HG03066 (cell line): ENCODE data around the gene SBF1.

Source experiments
- ATAC-seq: cut with Tn5 transposase; IDR thresholded peaks from one replicate; pipeline ENCODE4 v1.9.1; 2021; ENCODE audit warnings: low read depth; ENCODE audit not compliant: unreplicated experiment

The SBF1 gene

DNA sequence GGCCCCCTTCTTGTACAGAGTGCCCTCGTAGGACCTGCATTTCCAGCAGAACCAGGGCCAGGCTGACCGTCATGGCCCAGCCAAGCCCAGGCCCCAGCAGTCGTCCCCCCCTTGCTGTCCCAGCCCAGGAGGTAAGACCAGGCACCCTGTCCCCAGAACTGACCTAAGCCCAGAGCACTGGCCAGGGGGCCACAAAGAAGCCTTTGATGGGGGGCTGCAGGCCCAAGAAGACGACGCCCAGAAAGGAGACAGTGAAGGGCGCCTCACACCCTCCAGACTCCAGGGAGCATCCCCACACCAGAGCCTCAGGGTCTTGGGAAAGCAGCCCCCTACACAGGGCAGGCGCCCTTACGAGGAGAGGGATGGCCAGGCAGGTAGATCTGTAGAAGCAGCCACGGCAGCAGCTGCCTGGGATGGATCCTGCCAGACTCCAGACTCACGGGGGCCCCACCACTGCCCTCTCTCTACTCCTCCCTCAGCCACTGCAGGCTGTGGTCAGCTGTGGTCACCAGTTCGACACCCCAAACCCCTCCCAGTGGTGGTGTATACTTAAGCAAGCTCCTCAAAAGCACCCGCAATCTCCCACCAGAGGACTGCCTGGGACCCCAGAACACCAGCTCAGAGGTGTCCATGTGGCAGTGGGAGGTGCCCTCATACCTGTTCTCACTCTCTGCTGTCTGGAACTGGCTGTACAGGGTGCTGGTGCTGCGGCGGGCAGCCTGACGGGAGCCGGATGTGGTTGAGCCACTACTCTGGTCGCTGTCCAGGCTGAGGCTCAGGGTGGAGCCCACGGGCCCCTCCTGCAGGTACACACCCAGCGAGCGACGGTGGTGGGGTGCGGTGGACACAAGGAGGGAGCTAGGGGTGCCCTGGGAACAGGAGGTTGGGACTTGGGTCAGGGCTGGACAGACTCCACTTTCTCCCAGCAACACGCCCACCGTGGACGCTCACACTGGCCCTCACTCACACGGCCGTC is 27.0 kb downstream of the SBF1 start:
- ATAC-seq, result no peak

DNA sequence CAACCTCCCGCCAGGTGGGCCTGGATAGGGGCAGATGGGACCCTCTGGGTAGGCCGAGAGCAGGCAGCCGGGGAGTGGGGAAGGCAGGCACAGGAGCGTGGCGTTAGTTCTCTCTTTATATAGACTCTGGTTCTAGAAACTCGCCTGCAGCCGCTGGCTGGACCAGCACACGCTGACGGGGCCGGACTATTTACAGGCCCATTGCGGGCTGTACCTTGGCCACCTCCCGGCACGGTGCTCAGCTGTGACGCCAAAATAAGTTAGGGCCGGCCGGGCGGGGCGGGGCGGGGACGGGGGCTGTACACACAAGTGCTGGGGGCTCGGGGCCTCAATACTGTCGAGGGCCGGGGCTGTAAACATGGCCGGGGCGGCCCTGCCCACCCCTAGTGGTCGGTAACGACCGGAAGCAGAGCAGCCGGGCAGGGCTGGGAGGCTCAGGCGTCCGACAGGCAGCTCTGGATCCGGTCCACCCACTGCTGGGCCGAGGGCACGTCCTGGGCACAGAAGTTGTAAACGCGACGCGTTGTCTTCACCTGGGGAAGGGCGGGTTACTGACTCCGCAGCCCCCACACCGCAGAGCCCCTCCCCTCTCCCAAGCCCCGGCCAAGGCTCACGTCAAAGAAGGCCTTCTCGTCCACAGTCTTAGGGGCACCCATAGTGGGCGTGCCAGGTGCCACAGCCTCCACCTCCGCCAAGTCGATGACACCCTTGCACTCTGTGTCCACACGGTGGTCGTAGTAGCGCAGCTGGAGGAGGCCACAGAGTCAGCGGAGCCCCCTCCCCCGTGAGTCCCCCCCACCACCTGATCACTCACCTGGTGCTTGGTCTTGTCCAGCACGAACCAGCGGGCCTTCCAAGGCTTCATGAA is 27.9 kb downstream of the SBF1 start:
- no peak for ATAC-seq

DNA sequence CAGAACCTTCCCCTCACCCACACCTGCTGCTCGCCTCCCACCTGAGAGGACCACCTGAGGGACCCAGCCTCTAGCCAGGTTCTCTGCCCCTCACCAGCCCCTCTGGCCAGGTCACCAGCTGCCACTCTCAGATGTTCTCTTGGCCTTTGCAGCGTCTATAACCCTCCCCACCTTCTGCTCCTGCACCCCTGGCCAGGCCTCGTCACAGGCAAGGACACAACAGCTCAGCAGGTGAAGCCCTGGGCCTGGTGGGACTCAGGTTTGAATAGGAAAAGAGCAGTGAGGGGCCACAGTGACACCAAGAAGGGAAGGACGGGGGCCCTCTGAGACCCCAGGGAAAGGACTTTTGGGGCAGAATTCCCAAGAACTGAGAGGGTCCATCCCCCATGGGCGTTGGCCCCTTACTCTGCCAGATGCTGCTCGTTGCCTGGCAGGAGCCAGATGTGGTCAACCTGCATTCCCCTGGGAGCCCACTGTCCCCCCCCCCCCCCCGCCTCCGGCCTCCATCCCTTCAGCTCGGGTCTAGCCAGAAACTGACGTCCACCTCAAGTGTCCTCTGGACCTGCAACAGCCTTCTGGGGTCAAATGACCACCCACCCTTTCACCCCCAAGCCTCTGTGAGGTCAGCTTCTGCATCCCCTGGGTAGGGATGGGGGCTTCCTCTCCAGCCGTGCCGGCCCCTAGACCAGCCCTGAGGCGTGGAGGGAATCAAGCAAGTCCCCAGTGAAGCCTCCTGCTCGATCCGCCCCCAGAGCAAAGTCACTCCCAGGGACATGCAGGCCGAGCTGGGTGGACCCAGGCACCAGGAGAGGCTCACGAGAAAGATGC is 28.7 kb downstream of the SBF1 start:
- no peak for ATAC-seq

DNA sequence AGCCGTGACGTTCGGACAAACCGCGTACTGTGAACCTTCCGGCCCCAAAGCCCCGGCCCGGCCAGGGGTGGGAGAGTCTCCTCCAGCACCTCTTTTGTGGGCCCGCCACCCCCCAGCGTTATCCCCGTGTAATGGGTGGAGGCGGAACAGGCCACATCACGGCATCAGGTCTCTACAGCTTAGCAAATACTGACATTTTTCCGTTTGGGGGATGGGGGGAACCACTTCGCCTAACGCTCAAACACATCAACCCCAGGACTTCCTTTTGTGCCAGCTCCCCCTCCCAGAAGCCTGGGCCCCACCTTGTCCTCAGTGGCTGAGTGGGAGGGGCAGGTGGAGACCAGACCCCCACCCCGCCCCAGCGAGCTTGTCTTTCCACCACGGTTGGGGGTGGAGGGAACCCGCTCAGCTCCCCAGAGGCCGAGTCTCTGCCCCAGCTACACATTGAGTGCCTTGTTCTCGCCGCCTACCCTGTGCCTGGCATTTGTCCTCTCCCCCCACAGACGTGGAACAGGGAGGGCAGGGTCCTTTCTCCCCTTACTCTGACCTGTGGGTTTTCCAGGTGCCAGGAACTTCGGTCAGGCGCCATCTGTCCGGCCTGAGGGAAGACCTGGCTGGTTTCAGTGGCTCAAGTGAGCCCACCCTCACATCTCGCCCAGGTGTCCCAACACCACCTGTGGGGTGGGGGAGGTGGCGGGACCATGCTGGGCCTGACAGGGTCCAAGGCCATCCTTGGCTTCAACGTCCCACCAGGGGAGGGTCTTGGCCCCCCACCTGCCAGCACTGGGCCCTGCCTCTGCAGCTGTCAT is 29.6 kb downstream of the SBF1 start:
- no peak for ATAC-seq

DNA sequence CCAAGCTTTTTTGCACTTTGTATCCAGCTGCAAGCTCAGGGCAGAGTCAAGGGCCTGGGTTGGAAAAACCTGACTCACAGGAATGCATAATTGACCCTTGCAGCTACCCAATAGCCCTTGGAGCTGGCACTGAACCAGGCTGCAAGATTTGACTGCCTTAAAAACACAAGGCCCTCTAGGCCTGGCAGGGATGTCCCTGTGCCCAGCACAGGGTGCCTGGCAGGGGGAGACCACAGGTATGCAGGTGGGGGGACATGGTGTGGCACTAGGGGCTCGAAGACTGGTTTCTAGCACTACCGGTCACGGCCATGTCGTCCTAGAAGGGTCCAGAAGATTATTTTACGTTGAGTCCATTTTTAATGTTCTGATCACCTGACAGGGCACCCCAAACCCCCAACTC is 30.2 kb downstream of the SBF1 start:
- ATAC-seq, result no peak

DNA sequence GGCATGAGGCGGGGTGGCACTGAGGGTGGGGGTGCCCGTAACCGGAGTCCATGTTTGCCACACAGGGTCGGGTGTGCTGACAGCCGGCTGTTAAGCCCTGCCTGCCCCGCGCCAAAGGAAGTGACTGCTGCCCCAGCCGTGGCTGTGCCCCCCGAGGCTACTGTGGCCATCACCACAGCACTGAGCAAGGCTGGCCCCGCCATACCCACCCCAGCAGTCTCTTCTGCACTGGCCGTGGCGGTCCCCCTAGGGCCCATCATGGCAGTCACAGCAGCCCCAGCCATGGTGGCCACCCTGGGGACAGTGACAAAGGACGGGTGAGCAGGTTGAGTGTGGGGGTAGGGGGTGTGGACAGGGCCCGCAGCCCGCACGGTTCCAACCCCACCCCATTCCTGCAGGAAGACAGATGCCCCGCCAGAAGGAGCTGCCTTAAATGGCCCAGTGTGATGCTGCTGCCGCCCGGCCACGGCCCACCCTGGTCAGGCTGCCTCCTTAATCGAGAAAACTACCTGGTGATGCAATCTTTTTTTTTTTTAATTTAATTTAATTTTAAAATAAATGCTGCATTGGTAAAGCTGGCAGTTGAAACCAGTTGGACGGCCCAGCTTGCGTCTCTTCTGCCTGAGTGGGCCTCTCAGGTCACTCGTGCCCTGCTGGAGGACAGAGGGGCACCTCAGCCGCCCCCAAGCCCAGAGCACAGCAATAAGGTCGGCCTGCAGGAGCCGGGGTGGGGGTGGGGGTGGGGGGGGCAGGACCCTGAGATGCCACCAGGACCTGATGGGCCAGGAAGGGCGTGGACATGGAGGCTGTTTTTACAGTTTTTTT is 30.8 kb downstream of the SBF1 start:
- ATAC-seq, result no peak

DNA sequence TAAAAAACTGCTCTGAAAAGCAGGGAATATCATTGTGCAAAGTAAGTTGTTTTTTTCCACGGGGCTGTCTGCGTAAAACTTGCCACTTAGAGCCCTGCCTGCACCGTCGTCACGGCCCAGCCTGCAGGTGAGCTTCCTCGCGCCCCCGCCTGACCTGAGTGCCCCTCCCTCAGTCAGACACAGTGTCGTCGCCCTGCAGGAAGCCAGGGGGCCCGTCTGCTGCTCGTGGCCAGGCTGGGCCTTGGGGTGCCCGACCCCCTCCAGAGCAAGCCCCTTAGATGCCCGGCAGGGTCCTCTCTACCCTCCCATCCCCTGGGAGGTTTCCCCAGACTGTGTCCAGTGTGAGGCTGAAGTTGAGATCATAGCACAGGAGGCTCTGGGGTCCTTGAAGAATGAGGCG is 31.6 kb downstream of the SBF1 start:
- ATAC-seq, result no peak

DNA sequence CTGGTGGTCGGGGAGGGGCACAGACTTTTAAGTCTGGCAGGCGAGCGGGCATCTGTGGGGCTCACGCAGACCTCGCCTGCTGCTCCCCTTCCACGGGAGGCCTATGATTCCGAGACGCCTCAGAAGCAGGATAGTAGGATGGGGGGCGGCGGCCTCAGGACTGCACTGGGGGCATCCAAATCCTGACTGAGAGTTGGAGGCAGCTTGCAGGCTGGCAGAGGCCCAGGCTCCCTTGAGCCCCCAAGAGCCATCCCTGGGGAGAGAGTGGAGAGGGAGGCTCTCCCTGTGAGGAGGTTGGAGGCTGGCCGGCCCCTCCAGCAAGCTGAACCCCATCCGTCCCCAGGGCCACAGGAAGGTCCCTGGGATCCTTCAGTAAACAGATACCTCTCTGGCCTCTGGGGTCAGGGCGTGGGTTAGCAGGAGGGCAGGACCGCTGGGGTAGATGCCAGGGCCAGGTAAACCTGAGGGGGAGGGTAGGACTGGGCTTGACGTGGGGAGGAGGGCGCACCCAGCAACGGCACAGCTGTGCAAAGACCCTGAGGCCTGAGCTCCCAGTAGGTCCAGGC is 33.3 kb downstream of the SBF1 start:
- no peak for ATAC-seq

DNA sequence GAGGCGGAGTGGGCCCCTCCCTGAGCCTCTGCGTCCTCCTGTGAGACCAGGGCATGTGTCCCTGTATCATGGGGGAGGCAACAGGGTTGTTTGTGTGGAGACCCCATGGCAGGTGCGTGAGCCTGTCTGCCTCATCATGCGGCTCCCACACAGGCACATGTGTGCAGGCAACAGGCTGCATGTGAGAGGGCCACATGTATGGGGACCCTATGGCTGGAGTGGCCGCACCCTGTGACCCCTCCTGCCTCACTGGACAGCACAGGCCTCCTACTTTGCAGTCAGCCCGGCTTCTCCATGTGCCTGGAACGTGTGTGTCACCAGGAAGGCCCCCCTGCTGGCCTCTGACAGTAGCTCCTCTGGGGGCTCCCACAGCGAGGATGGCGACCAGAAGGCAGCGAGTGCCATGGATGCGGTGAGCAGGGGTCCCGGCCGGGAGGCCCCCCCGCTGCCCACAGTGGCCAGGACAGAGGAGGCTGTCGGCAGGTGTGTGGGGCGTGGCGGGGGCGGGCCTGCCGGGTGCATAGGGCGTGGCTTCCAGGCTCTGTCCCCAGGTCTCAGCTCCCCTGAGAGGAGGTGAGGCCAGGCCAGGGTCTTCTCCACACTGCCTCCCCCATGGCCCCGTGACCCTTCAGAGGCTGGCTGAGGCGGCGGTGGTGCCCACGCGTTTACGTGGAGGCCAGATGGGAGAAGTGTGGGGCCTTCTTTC is 34.1 kb downstream of the SBF1 start:
- no peak for ATAC-seq

DNA sequence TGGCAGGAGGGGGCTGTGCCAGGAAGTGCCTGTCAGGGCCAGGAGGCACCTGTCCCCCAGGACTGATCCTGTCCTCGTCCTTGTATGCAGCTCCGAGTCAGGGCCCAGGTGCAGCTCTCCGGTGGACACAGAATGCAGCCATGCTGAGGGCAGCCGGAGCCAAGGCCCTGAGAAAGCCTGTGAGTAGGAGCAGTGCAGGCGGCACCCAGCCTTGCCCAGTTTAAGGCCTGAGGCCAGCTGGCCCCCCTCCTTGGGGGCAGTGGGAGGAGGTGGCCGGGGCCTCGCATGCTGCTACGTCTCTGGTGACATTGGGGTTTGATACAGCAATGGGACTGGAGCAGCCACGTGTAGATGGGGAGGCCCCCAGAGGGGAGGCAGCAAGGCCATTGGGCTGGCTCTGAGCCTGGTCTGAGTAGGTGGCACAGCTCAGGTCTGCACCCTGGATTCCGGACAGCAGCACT is 34.9 kb downstream of the SBF1 start:
- ATAC-seq, result no peak

DNA sequence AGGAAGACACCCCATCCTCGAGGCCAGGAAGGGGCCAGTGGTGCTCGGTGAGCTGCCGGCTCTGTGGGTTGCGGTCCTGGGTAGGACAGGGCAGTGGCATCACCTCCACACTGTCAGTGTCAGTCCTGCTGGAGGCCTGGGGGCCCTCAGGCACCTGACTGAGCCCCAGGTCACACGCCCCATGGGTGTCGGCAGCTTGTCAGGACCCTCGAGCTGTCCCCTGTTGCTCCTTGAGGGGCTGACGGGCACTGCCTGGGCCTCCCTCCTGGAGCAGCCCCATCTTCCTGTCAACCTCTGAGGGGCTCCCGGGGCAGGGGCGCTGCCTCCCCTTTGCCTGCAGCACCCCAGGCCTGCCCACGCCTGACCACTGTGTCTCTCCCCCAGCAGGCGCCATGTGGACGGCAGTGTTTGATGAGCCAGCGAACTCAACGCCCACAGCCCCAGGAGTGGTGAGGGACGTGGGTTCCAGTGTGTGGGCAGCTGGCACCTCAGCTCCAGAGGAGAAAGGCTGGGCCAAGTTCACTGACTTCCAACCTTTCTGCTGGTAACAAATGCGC is 35.4 kb downstream of the SBF1 start:
- ATAC-seq, result no peak

DNA sequence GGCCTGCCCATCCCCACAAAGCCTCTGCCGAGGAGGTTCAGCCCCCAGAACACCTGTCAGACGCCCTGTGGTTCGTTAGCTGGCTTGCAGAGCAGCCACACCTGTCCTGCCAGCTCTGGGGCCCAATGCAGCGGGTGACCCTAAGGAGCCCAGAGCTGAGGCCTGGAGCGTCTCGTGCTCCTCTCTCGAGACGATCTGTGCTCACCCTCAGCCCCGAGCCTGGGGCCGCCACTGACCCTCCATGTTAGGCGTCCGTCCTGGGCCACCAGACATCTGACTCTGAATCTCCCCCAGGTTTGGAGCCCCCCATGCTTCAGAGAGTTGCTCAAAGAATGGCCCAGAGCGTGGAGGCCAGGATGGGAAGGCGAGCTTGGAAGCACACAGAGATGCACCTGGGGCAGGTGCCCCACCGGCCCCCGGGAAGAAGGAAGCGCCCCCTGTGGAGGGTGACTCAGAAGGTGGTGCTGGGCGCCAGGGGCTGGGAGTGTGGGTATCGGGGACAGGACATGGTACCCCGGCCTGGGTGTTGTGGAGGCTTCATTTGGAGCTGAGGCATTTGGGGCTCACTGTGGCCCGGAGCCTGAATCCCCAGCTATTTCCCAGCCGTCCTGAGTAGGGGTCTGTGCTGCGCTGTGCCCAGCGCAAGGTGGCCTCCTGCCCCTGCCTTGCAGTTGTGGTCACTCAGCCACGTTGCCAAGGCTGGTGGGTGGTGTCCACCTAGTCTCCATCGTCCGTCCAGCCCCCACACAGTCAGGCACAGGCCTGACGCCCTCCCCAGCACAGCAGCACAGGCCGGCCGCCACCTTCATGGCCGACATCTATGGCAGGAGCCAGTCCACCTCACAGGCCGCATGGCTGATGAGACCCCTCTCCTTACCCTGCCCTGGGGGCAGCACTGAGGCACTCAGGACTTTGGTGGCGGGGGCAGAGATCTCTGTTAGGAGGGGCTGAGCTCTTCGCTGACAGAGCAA is 36.2 kb downstream of the SBF1 start:
- no peak for ATAC-seq

DNA sequence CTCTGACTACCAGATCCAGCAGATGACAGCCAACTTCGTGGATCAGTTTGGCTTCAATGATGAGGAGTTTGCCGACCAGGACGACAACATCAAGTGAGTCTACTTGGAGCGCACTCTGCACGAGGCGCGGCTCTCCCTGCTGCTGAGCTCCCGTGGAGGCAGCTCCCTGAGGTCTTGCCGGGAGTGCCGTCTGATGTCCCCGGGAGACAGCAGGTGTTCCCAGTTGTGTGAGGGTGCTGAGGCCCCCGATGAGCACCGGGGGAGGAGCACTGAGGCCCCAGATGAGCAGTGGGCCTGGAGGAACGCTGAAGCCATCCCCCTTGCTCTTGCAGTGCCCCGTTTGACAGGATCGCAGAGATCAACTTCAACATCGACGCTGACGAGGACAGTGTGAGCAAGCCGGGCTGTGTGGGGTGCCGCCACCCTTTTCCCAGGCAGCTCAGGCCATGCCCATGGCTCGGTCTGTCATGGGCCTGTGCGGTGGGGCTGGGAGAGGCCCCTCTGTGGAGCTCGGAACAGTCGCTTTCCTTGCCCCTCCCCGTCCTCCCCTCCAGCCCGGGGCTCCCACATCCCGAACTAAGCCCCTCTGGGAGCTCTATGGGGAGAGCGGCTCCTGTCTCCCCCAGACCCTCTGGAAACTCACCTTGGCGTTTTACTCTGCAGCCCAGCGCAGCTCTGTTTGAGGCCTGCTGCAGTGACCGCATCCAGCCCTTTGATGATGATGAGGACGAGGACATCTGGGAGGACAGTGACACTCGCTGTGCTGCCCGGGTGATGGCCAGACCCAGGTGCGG is 37.1 kb downstream of the SBF1 start:
- ATAC-seq, result no peak

DNA sequence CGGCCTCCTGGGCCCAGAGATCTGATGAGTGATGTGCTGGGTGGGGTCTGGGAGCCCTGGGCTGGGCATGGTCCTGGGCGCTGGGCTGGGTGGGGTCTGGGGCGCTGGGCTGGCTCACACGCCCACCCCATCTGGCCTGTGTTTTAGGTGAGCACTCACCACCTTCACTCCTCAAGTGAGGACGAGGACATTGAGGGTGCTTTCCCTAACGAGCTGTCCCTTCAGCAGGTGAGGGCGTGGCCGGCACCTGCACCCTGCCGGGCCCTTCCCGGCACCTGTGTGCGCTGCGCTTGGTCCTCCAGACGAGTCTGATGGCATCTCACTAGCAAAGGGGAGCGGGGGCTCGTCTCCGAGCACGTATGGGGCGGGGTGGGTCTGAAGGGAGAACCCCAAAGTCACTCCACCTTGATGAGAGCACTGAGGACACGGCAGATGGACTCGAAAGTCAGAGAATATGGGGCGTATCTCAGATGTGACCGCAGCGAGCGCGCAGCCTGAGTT is 37.9 kb downstream of the SBF1 start:
- no peak for ATAC-seq

DNA sequence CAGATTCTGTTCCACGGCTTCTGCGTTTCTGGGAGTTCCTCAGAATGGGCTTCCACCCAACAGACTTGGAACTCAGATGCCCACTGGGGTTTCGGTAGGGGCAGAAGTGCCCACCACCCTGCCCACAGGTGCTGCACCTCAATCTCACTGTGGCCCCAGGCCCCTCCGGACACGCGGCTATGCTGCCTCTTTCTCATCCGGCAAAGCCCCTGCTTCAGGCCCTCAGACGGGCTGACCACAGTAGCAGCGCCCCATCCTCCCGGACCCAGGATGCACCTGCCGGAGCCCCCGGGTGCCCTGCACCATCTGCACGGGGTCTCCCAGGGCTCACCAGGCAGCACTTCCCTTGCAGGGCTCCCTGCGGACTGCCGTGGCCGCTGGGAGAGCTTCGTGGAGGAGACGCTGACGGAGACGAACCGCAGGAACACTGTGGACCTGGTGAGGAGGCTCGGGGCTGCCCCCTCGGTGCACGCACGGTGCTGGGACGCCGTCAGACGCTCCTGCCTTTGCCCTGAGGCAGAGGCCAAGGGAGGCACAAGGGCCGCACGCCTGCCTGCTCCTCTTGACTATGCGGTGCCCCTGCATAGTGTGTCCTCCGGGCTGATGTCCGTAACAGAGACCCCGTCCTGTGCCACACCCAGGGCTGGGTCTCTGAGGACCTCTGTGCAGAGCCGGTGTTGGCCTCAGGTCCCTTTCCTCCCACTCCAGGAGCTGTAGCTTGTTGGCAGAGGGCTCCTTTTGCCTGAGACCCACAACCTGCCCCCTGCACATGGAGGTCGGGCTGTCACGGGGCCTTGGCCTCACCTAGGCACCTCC is 38.6 kb downstream of the SBF1 start:
- ATAC-seq, result no peak
